Upper lobe of left lung (tissue), 6 donors: ENCODE data around the gene MASP1. TPM values are rescaled to one million over a fixed set of nuclear protein-coding genes. Genes with fewer than 3 reads are reported as not detected.

ENCODE experiments used
- ATAC-seq, 2 donors: fragments of 200-7000 bp; cut with Tn5 transposase; one replicate each; pipeline ENCODE4 v1.9.1; 2022; ENCODE audit warnings: mild to moderate bottlenecking in 2 of 2, moderate library complexity in 2 of 2; ENCODE audit not compliant: low FRiP score in 2 of 2
- DNase-seq, 2 donors: peaks; one replicate each; pipeline ENCODE4 v3.0.0-alpha.2; 2019 to 2020
- H3K27ac ChIP-seq, 4 donors: fragments of 200-600 bp; sonication (generic); one replicate each; pipeline ENCODE4 v1.5.1; 2016 to 2019
- H3K27me3 ChIP-seq, 4 donors: fragments of 200-600 bp; sonication (generic); one replicate each; pipeline ENCODE4 v1.5.1; 2017 to 2019
- H3K36me3 ChIP-seq, 4 donors: fragments of 200-600 bp; sonication (generic); one replicate each; pipeline ENCODE4 v1.5.1; 2016 to 2019
- H3K4me1 ChIP-seq, 4 donors: fragments of 200-600 bp; sonication (generic); one replicate each; pipeline ENCODE4 v1.5.1; 2018 to 2019
- H3K4me3 ChIP-seq, 4 donors: fragments of 200-600 bp; sonication (generic); one replicate each; pipeline ENCODE4 v1.5.1; 2017 to 2019; ENCODE audit warnings: mild to moderate bottlenecking in 2 of 4, moderate library complexity in 1 of 4
- H3K9me3 ChIP-seq, 4 donors: fragments of 200-600 bp; sonication (generic); one replicate each; pipeline ENCODE4 v1.5.1; 2018 to 2019
- CTCF ChIP-seq, 6 experiments: fragments of 450-650 bp in 4 of 6; fragments of 200-600 bp in 2 of 6; sonication (generic) in 2 of 6; IDR thresholded peaks; one replicate each; pipeline ENCODE4 v1.5.1; 2016 to 2019; ENCODE audit warnings: antibody characterized with exemption in 6 of 6
- EP300 ChIP-seq, 4 donors: sonication (generic); formaldehyde crosslinking; IDR thresholded peaks; one replicate each; pipeline ENCODE4 v1.5.1; 2017; ENCODE audit warnings: antibody characterized with exemption in 4 of 4, control low read depth in 2 of 4
- POLR2A ChIP-seq, 4 donors: fragments of 450-650 bp; IDR thresholded peaks; one replicate each; pipeline ENCODE4 v1.5.1; 2016 to 2017; ENCODE audit warnings: antibody characterized with exemption in 4 of 4, mild to moderate bottlenecking in 2 of 4
- POLR2AphosphoS5 ChIP-seq, 2 donors: sonication (generic); formaldehyde crosslinking; IDR thresholded peaks; one replicate each; pipeline ENCODE4 v1.5.1; 2017; ENCODE audit warnings: antibody characterized with exemption in 2 of 2
- WGBS, 2 donors: methylation state at CpG; one replicate each; pipeline ENCODE4 v1.1.5; 2017 to 2018; 5-methylcytosine and 5-hydroxymethylcytosine counted together
- total RNA-seq, 6 donors: library from RNA; depleted of rRNA in 4 of 6; stranded (reverse); fragments of >200 nt in 4 of 6; gene quantifications; one replicate each; pipeline versions ENCODE4 v1.1.0 to v1.2.1, GENCODE V29; 2016 to 2021
- donor health status: DM: no; HTN: no; CAD: no; lungs with moderate emphysema.
- donor health status: DM: no; HTN: yes; CAD: no; lungs with severe emphysema.

MASP1 gene
- total RNA-seq, 6 donors from 2014 or later: 0.22 to 5.9 (median 1.8) TPM

DNA sequence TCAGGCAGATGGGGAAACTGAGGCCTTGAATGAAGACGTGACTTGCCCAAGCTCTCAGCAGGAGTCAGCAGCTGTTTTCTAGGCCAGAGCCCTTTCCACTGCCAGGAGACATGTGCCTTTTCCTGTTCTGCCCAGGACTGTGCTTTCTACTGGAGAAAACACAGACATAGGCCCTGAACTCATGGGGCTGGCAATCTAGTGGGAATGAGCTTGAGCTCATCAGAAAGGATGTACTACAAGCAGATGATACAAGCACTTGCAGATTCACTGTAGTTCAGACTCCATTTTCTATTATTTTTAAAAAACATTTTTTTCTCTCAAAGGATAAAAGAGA is 14.4 kb downstream of the MASP1 start:
- ATAC-seq (no peak), DNase-seq (no peak)
- WGBS, 2 donors: 93% methylated on average over 1 of the region's 1 CpG; no CpG with 5 or more reads in 1 of the 2 donors
- no peaks in the 10 kb centered on the region for H3K36me3 ChIP-seq
- no peaks in the 10 kb centered on the region for H3K9me3 ChIP-seq
- TF ChIP-seq EP300 (IDR thresholded peaks at IDR 0.05): no peak
- no peak for TF ChIP-seq POLR2AphosphoS5 (IDR thresholded peaks at IDR 0.05)
- no peak for TF ChIP-seq CTCF (IDR thresholded peaks at IDR 0.05)
- TF ChIP-seq POLR2A (IDR thresholded peaks at IDR 0.05): no peak
- H3K27ac ChIP-seq: no peak overlapping the region
- no peak overlapping the region for H3K4me3 ChIP-seq
- peaks cover 6 to 11% (median 10%) of the 10 kb centered on the region in 4 donors for H3K4me1 ChIP-seq
- no peaks in the 10 kb centered on the region for H3K27me3 ChIP-seq

DNA sequence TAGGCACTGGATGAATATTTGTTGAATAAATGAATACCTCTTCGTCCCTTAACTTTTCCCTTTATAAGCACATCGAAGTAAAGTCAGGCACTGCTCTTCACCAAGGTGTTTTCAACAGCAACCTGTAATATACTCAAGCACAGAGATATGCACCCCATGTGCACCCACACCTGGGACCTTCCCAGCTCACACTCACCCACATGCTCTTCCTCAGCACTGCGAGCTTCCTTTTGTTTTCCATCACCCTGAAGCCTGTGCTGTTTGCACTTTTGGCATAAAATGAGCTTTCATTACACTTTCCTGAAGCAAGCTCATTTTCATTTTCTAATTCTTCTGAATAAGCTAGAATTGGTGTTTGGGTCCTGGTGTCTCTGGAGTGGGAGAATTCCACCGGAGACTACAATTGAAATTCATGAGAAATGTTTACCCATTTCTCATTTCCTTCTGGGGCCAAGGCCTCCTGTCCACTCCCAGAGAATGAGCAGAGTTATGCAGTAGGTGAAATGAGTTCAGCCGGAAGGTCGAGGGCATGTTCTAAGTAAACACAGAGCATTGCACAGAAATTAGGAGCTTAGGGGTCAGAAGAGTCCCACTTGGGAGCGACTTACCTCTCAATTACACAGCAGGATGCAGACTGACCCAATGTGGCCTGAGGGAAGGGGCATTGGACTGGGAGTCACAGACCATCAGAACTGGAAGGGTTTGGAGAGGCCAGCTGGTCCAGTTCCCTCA is 15.0 kb downstream of the MASP1 start:
- WGBS, 2 donors: 56 to 65% methylated on average over 7 of the region's 7 CpGs
- no peak overlapping the region for H3K27ac ChIP-seq
- H3K4me1 ChIP-seq: peaks cover 6 to 11% (median 10%) of the 10 kb centered on the region in 4 donors
- no peak for TF ChIP-seq EP300 (IDR thresholded peaks at IDR 0.05)
- no peak for TF ChIP-seq POLR2A (IDR thresholded peaks at IDR 0.05)
- TF ChIP-seq POLR2AphosphoS5 (IDR thresholded peaks at IDR 0.05): no peak
- TF ChIP-seq CTCF (IDR thresholded peaks at IDR 0.05): no peak
- no peaks in the 10 kb centered on the region for H3K36me3 ChIP-seq
- H3K27me3 ChIP-seq: no peaks in the 10 kb centered on the region
- no peak overlapping the region for H3K4me3 ChIP-seq
- ATAC-seq (no peak), DNase-seq (no peak)
- H3K9me3 ChIP-seq: no peaks in the 10 kb centered on the region

GRCh38 chr3:187274977-187275338 is 16.6 kb downstream of the MASP1 start:
- WGBS, 2 donors: 56 to 71% methylated on average over 5 of the region's 5 CpGs
- Histone ChIP-seq H3K4me3 (no peak overlapping the region), H3K27ac (no peak overlapping the region), H3K4me1 (peaks cover 6 to 11% (median 10%) of the 10 kb centered on the region in 4 donors), H3K27me3 (no peaks in the 10 kb centered on the region), H3K36me3 (no peaks in the 10 kb centered on the region), H3K9me3 (no peaks in the 10 kb centered on the region)
- TF ChIP-seq POLR2AphosphoS5 (IDR thresholded peaks at IDR 0.05) (no peak), POLR2A (IDR thresholded peaks at IDR 0.05) (no peak), CTCF (IDR thresholded peaks at IDR 0.05) (no peak), EP300 (IDR thresholded peaks at IDR 0.05) (no peak)
- no peak for ATAC-seq
- no peak for DNase-seq

DNA sequence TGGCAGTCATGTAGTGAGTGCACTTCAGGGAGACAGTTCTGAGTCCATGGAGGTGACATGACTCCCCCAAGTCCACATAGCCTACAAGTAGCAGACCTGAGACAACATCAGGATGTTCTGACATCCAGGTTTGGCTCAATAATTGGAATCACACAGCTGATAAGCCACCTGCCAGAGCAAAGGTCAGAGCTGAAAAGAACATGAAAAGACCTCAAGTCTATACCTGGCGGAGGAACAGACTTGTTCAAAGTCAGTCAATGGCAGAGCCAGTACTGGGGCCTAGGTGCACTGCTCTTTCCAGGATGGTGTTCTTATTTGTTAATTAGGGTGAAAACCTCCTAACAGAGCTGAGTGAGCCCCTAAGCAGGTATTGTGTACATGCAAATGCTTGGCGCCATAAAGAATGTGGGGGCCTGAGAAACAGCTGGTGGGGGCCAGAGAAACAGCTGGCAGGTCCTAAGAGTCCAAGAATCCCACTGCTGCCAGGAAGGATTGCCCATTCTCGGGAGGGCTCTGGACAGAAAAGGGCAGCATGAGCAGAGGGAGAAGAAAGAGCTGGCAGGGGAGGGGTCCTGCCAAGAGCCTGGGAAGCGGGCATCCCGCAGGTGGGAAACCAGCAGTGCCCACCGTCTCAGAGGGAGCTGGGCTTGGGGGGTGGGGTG is 17.1 kb downstream of the MASP1 start:
- ATAC-seq (no peak), DNase-seq (peak in 1 of 2 donors; percentile 20)
- Histone ChIP-seq H3K27me3 (no peaks in the 10 kb centered on the region), H3K4me1 (peaks cover 6 to 11% (median 10%) of the 10 kb centered on the region in 4 donors), H3K27ac (no peak overlapping the region), H3K9me3 (peaks cover 0 to 4% (median 2%) of the 10 kb centered on the region in 4 donors), H3K4me3 (no peak overlapping the region), H3K36me3 (no peaks in the 10 kb centered on the region)
- TF ChIP-seq POLR2AphosphoS5 (IDR thresholded peaks at IDR 0.05) (no peak), EP300 (IDR thresholded peaks at IDR 0.05) (no peak), POLR2A (IDR thresholded peaks at IDR 0.05) (no peak), CTCF (IDR thresholded peaks at IDR 0.05) (no peak)
- WGBS, 2 donors: 87 to 91% methylated on average over 5 to 6 of the region's 6 CpGs
